PC-9 (cell line): ENCODE results near the gene CLEC16A.

ENCODE experiments used
- EZH2 ChIP-seq: fragments of 200-600 bp; sonication (generic); IDR thresholded peaks from 2 replicates; pipeline ENCODE4 v1.8.0; 2017; ENCODE audit warnings: antibody characterized with exemption, low read depth
- TF ChIP-seq, protein P1 (sequence below): fragments of 200-600 bp; sonication (generic); conservative IDR thresholded peaks from 2 replicates; pipeline ENCODE4 v1.6.1; 2017; ENCODE audit warnings: mixed run types, antibody characterized with exemption, mild to moderate bottlenecking, moderate library complexity

DNA sequence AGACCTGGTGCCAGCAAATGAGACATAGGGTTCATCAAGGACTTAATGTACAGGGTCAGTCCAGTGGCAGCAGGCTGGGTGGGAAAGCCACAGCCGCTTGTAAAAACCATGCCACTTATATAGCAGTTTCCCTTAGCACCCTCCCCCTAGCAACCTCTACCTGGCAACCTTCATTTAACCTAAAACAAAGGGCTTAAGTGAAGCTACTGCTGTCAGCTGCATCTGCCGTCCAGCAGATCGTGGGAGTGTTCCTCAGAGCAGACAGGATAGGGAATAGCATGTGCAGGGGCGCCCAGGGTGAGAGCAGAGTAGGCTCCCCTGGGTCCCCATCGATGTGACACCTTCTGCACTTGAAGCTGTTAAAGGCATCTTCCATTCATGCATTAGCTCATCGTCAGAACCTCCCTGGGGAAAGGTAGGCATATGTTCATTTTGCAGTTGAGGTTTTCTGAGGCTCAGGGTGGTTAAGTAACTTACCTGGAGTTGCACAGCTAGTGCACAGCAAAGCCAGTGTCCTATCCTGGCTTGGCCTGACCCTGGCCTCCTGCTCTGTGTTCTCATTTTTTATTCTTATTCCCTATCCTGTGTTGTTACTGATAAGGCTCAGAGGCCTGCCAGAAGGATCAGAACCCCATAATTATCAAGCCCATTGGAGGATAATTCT lies 199.1 kb downstream of the CLEC16A start:
- TF ChIP-seq, protein P1, sequence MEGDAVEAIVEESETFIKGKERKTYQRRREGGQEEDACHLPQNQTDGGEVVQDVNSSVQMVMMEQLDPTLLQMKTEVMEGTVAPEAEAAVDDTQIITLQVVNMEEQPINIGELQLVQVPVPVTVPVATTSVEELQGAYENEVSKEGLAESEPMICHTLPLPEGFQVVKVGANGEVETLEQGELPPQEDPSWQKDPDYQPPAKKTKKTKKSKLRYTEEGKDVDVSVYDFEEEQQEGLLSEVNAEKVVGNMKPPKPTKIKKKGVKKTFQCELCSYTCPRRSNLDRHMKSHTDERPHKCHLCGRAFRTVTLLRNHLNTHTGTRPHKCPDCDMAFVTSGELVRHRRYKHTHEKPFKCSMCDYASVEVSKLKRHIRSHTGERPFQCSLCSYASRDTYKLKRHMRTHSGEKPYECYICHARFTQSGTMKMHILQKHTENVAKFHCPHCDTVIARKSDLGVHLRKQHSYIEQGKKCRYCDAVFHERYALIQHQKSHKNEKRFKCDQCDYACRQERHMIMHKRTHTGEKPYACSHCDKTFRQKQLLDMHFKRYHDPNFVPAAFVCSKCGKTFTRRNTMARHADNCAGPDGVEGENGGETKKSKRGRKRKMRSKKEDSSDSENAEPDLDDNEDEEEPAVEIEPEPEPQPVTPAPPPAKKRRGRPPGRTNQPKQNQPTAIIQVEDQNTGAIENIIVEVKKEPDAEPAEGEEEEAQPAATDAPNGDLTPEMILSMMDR, result no peak
- no peak for TF ChIP-seq EZH2
